Dedifferentiated amniotic fluid mesenchymal stem cell (primary cell): ENCODE data around the gene P3H4.

Experiments used
- DNase-seq: peaks from one replicate; pipeline ENCODE4 v3.0.0-alpha.2; 2016; ENCODE audit errors: extremely low spot score

Gene P3H4

DNA sequence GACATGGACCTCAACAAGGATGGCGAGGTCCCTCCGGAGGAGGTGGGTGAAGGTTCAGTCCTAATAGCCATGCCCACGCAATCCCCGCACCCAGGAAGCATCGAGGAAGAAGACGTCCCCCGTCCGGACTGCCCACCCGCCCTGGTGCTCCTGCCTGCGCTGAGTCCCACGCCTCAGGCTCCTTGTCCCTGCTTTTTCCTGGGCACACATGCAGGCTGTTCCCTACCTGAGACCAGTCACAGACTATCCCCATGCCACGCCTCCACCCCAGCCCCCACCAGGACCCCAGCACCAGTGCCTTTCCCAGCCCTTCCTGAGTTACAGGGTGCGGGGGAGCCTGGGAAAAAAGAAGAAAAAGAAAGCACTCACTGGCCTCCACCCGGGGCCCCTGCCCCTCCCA, 10.0 kb upstream of the P3H4 start:
- DNase-seq: no peak

DNA sequence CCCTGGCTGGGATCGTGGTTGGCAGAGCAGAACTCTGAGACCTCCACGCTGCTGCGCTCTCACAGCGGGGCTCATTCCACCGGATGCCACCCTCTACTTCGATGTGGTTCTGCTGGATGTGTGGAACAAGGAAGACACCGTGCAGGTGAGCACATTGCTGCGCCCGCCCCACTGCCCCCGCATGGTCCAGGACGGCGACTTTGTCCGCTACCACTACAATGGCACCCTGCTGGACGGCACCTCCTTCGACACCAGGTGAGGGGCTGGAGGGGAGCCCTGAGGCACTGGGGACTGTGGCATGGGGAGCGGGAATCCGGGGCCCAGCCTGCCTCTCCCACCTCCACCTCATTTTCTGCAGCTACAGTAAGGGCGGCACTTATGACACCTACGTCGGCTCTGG, 6.3 kb upstream of the P3H4 start:
- no peak for DNase-seq

DNA sequence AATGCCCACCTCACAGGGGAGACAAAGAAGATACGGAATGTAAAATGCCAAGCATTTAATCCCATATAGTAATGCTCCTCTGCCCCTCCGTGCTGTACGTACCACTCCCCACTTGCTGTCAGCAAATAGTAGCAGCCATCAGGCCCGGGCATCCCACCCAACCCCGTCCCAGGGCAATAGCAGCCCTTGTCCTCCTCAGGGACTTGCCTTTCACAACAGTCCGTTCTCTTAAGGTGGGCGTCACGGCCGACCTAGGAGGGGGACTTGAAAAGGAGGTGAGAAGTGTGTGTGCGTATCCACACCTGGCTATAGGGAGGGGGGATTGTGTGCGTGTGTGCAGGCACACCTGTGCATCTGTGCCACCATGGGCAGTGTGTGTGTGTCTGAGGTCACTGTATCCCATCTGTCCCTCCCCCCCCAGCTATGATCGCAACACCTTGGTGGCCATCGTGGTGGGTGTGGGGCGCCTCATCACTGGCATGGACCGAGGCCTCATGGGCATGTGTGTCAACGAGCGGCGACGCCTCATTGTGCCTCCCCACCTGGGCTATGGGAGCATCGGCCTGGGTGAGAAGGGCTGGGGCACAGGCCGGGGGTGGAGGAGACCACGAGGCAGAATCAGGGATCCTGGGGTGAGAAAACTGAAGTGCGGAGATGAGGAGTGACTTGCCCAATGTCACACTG, 5.0 kb upstream of the P3H4 start:
- no peak for DNase-seq

DNA sequence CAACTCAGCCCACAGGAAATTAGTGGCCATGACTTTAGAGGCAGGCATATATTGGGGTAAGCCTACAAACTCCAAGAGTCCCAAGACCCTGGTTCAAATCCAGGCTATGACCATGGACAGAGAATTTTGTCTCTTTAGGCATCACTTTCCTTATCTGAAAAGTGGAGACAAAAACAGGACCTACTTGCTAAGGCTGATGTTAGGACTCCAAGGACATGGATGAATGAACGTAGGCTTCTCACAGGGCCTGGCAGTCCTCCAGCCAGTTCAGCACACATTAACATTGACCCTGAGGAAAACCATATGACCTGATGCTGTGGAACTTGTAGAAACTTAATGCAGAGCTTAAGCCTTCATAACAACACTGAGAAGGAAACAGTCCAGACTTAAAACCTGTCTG, 2.4 kb upstream of the P3H4 start:
- no peak for DNase-seq

DNA sequence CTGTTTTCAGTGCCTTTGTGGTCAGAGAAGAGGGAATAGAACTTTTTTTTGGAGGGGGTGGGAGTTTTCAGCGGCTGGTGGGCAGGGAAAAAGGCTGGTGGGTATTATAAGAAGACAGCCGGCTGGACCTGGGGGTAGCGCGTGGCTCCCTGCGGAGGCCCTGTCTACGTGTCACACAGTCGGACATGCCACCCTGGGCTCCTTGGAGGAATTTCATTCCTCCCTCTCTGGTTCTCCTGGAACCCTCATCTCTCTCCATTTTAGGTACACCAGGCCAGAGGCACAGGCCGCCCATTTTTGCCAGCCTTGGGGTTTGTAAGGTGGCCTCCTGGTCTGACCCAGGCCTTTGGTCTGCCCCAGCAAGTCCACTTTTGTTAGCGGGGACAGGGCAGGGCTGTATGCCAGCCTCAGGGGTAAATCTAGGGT, 2.0 kb upstream of the P3H4 start:
- DNase-seq: no peak

DNA sequence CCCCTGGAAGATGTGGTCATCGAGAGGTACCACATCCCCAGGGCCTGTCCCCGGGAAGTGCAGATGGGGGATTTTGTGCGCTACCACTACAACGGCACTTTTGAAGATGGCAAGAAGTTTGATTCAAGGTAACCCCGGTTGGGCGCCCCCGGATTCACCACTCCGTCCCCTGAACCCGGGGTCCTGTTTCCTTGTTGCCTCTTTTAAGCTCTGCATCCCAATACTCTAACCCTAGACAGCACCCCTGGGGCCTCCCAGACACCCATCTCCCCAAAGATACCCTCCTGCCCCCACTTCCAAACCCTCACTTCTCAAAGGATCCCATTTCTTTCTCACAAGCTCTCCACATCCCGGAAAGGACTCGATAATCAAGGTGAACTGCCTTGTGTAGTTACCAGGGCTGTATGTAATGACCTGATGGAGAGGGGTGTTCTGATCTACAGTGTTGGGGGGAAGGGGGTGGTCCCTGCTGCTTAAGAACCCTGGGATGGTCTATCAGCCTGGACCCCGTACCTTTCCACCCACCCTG, 1.5 kb upstream of the P3H4 start:
- DNase-seq: no peak

DNA sequence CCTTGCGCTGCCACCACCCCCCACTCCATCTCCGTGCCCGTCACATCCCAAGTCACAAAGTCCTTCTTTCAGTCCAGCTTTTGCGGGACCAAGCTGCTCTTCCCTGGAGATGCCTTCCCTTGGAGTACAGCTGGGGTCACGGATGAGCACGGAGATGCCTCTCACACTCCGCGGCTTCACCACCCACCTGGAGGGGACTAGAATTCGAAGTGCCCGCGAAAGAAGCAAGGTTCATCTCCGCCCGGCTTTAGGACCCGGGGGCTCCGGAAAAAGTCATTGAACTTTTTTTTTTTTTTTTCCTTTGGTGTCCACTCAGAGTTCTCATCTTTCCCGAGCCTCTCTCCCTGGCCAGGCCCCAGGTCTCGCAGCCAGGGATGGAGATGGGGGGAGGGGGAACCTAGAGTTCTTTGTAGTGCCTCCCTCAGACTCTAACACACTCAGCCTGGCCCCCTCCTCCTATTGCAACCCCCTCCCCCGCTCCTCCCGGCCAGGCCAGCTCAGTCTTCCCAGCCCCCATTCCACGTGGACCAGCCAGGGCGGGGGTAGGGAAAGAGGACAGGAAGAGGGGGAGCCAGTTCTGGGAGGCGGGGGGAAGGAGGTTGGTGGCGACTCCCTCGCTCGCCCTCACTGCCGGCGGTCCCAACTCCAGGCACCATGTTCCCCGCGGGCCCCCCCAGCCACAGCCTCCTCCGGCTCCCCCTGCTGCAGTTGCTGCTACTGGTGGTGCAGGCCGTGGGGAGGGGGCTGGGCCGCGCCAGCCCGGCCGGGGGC, 817 bp upstream of the P3H4 start, which contains the start of gene FKBP10:
FKBP10 (plus strand) TSS at position 624 of the 771 bp plus-strand sequence; CDS start at position 655, 31 bp downstream.
- peak; percentile 84 for DNase-seq

- no peak for DNase-seq
Observed at GRCh38 chr17:41810659-41811548, 845 bp downstream of the P3H4 start.

GRCh38 chr17:41806685-41807445, 4.9 kb downstream of the P3H4 start:
- no peak for DNase-seq

DNA sequence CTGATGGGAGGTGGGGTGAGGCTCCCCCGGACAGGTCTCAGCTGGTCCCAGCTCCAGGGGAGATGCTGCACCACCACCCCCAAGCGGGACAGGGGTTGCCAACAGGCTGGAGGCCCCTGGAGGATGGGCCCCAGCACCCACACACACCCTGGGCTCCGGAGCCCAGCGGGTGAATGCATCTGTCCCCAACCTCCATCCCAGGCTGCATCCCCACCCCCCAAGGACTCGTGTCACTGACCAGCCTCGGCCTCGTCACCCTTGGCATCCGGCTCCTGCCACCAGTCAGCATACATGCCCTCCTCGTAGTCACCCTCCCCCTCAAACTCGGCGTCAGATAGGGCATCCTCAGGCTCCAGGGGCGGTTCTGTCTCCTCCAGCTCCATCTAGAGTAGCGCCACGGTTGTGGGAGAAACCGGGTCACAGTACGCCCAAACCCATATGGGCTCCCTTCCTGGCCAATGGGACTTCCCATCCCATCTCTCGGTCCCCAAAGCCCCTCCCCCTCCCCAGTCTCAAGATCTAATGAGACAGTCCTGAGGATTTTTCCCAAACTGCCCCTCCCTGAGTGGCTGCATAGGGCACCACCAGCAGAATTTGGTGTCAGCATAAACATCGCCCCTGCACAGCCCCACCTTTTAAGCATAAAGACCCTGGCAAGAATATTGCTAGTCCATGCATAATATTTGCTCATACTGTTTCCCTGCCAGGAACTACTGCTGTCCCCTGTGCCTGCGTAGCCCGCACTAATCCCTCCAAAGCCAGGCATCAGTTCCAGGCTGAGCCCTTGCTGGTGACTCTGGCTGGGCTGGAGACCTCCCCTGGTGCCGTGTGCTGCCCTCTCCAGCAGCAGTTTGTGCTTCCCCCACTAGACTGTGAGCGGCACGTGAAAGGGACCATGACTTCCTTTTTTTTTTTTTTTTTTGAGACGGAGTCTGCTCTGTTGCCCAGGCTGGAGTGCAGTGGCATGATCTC, 8.4 kb downstream of the P3H4 start:
- no peak for DNase-seq

GRCh38 chr17:41801374-41802271, 10.1 kb downstream of the P3H4 start:
- DNase-seq: peak; percentile 68

DNA sequence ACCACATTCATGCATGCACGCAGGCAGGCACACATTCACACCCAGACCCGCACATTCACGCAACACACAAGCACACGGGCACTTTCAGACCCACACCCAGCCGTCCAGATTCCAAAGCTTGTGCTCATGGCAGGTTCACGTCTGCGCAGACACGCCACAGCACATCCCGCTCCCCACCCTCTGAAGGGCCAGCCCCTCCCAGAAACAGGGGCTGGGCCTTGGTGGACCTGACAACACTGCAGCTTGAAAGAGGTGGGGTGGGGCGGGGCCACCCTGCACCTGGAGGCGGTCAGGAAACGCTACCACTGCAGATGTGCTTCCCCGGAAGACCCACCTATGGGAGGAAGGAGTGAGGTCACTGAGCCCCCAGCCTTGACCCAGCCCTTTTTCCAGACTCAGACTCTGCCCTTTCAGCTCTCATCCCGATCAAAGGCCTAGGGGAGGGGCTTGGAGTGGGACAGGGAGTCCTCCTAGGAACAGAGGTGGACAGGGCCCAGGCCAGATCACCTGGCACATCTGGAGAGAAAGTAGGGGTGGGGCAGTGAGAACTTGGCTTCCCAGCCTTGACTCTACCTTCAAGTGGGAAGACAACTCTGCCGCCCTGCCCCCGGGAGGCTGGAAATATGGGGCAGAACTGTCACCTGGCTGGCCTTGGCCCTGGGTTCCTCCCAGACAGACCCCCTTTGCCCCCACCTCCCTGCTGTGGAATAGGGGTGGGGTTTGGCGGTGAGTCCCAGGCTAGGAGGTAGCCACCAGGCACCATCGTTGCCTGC, 11.0 kb downstream of the P3H4 start:
- DNase-seq: peak; percentile 43

- DNase-seq: no peak
Observed at GRCh38 chr17:41799366-41799765, 12.4 kb downstream of the P3H4 start.

GRCh38 chr17:41797377-41797776, 14.4 kb downstream of the P3H4 start:
- no peak for DNase-seq

GRCh38 chr17:41796121-41796895, 15.4 kb downstream of the P3H4 start:
- DNase-seq: no peak

DNA sequence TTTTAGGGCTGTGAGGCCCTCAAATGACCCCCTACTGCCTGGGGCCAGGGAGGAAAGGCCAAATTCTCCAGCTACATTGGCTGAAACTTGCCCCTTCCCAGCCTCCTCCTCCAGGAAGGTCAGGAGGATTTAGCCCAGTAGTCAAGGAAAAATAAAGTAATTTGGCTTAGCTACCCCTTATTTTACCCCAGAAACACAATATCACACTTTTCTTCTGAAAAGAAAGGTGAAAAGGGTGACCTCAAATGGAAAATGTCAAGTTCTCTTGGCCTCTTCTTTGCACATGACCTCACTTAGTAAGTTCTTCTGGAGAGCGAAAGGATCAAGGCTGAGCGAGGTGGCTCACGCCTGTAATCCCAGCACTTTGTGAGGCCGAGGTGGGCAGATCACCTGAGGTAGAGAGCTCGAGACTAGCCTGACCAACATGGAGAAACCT, 17.2 kb downstream of the P3H4 start:
- no peak for DNase-seq

DNA sequence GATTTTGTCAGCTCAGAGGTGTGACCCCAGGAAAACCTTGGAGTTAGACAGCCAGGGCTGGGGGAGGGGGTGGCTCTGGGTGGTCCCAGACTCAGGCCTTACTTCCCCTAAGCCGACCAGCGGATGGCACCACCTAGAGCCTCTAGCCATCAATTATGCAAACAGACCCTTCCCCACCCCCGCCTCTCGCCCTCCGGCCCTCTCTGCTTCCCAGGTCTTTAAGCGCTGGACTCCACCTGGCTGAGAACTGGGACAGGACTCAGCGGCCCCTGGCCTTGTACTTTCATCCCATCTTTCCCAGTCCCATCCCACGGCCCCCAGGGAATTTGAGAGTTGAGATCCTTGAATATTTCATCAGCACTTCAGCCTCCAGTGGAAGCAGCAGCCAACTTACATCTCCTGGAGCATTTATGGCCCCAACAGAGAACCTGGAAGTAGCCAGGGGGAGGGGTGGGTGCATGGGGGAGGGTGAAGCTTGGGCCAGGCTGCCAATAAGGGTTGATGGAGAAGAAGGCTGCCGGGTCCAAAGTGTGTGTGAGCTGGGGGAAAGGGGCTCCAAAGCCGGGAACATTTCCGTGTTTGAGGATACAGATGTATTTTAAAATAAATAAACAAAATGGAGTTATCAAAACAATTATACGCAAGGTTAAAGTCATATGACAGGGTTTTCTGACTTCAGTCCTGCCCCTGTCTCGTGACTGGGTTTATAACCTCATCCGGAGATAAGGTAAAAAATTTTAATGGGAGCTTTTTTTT, 17.8 kb downstream of the P3H4 start:
- no peak for DNase-seq
